Measurements from ENCODE around the gene ABLIM1.

GRCh38 chr10:114481055-114481454 is 177.0 kb downstream of the ABLIM1 start:
- TF ChIP-seq GATA2 (IDR thresholded peaks at IDR 0.05; ENCODE audit: low read depth, low read length), result no peak
- TF ChIP-seq GATA3 (IDR thresholded peaks at IDR 0.05; ENCODE audit: low read depth, low read length), result no peak
